GM19463 (cell line): ENCODE measurements around the gene DNAH8.
"Not testable (repeated sequence)": the region's sequence is repeated elsewhere in the genome, so short reads cannot be mapped to it uniquely, and the experiment has no call there.

Experiments
- ATAC-seq: cut with Tn5 transposase; IDR thresholded peaks from one replicate; pipeline ENCODE4 v1.9.1; 2021; ENCODE audit warnings: mild to moderate bottlenecking, moderate library complexity; ENCODE audit not compliant: unreplicated experiment

The DNAH8 gene

DNA sequence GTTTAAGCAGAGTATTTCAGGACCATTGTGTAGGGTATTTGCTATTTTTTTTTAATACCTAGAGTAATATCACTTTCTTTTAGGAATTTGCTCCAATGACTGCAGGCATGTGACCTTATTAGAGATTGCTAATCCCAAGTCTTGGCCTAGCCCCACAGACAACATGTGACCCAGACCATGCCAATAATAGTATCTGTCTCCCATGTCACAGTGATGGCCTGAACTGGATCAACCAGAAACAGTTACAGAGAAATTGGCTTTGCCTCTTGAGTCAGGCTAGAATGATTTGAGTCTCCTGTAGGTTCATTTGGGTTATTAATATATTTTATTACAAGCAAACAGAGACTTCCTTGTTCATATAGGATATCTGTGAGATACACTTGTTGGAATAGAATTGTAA, 116.8 kb downstream of the DNAH8 start:
- ATAC-seq: no peak

DNA sequence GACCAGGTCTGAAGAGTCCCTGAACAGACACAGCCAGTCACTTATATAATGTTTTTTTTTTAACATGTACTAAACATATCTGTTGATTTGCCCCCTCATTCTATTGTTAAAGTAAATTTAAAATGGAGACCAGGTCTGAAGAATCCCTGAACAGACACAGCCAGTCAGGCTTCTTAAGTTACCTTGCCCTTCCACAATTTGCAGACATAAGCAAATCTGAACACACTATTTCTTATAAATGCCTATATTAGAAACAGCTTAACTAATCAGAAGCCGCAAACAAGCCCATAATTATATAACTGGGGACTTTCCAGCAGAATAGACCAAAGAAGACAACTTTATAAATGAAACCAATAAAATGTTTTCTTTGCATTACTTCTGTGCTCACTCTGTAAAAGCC, 118.2 kb downstream of the DNAH8 start:
- no peak for ATAC-seq

DNA sequence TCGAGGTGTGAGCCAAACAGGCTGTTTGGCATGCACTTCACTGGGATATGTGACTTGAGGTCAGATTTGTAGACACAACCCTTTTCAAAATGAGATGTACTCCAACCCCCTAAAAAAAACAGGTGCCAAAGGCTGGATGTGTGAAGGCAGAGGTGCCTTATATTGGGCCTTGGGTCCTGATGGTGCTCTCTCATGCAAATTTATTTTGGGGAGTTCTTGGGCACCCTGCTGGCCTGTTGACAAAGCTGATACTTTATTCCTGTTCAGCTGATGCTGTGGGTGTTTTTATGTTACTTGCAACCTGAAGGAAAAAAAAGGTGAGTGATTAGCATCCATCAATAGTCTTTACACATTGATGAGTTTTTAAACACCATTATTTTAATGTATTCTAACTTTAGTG, 121.5 kb downstream of the DNAH8 start:
- ATAC-seq: no peak

DNA sequence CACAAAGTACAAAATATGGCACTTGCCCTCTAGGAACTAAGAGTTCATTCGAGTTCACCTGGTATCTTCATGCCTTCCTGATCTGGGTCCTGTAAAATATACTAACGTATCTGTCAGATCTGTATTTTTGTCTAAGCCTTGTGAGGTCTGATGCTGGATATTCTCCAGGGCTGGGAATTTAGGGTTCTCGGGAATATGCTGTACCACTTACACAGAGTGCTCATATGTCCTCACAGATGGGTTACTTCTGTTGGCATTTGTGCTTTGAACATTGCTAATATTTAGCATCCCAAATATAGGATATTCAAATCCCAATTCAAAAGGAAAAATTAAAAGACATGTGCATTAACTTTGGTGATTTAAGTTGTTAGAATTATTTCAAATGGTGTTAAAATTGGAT, 122.0 kb downstream of the DNAH8 start:
- no peak for ATAC-seq

DNA sequence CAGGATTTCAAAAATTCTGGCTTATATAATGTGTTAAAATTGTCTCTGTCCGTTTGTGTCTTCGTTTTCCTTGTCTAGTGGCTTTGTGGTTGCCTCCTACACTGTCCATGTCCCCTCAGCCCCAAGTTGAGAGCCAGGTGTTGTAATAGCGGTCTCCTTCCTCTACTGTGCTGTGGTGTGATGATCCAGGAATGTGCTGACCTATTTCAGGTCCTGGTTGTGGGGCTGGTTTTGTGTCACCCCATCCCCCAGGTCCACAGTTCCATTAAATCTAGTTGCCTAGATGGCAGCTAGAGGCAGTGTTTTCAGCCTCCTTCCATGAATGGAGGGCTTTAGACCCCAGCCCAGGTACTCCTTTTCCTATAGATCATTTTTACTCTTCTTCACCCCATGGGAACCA, 128.7 kb downstream of the DNAH8 start:
- ATAC-seq: no peak

DNA sequence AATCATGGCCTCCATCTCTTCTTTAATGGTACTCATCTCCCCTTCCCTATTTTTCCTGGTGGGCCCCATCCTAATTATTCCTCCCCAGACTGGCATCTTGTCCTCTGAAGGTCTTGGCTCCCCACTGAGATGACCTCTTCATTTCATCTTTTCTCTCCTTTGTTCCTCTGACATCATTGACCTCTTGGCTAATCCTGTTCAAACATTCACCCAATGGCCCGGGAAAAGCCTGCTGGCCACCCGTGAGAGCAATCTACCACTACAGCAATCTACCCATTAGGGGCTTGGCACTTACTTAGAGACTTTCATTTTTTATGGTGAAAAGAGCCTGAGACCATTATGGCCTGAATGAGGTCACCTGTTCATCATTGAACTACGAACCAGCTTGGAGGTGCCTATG, 130.8 kb downstream of the DNAH8 start:
- no peak for ATAC-seq

DNA sequence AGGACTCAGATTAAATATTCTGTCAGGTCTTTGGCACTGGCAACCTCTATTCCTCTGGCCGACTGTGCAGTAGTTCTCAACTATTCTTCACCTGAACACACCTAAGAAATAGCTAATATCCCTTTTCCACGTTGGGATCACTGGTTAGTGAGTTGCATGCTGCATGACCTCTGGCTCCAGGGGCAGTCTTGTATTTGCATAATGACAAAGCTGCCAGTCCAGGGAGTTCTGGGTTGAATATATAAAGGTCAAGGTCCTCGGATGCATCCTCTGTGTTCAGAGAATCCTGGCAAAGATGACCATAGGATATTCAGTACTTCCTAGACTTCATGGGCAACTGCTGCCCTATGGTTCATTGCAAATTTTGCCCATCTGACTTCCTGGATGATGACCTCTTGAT, 131.2 kb downstream of the DNAH8 start:
- no peak for ATAC-seq

DNA sequence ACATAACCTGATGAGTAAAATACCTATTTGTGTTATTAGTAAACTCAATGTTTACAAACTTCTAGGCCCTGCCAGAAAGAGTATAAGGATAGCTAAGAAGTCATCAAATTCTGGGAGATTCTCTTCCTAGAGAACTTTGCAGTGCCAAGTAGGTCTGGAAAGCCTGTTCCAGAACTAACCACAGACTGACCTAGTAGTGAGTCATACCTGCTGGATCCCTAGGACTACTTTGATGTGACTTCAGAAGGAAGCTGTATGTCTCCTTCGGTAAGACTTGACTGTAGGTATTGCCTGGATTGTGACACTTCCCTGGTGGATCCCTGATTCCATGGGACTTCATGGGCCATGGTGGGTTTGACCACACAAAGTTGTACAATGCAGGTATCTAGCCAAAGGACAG, 131.7 kb downstream of the DNAH8 start:
- ATAC-seq: no peak

DNA sequence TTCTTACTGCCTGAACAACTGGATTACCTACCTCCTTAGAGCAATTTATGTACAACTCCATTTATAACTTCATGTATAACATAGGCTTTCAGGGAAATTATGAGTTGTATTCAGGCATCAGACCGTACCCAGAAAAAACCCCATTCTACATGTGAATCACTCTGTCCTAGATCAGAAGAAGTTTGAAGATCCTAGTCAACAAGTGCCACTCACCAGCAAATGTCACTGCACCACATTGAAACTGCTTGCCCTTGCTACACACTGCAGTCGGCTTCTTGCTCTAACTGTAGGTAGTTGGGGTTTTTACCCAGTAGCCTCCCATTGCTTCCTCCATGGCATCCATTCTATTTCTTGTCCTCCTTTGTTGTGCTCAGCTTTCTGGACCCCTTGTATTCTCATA, 132.4 kb downstream of the DNAH8 start:
- ATAC-seq: no peak

DNA sequence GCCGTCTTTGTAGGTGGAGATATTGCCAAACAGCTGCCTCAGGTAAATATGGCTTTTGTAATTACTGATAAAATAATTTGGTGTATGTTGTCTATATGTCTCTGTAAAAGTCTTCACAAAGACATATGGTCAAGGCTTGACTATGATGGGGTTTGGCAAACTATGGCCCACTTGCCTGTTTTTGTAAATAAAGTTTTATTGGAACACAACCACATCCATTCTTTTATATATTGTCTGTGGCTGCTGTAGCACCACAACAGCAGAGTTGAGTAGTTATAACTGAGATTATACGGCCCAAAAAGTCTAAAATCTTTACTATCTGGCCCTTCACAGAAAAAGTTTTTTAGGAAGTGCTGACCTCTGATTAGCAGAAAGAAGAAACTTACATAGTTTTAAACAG, 133.6 kb downstream of the DNAH8 start:
- ATAC-seq: no peak

DNA sequence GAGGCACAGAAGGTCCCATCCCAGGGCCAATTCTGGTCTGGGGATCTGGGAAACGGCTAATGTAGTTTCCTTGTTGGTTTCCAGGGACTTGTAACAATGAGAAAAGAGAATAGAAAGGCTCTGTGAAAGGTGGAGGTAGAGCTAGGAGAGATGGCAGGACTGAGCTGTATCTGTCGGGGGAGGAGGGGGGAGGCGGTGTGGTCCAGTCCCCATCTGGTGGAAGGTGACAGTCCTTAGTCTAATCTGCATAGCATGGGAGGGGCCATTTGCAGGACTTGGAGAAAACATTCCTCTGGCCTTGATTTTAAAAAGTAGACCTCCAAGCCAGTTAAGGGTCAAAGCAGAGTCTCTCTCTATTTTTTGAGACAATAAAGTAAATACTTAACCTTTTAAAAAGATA, 137.1 kb downstream of the DNAH8 start:
- no peak for ATAC-seq

DNA sequence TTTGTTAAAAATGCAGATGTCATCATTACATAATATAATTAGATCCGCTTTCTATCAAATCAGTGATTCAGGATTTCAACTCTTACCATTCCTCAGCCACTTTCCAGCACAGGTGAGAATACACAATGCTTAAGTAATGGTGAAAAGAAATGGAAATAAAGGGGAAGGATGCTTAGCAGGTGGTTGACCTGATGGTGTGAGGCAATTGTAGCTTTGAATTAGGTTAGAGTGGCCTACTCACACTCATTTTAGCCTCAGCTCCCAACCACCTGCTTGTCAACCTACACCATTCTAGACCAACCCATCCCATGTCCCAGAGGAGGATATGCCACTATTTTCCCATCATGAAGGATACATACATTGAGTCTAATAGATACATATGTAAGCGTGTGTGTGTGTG, 138.1 kb downstream of the DNAH8 start:
- no peak for ATAC-seq

DNA sequence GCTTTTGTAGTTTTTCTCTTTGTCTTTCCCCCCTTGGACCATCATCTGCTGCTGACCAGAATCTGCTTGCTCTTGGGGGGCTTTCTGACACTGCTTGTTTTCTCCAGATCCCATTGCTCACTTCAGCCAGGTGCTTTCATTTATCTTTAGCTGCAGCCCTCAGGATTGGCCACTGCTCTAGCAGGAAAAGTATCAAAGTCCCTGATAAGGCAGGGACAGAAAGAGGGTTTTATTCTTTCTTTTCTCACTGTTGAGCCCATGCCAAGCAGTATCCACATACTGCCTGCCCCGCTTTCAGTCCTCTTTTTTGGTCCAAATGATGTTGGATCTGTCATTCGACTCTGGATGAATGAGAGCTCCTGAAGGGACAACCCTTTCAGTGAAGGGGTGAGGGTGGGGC, 141.4 kb downstream of the DNAH8 start:
- ATAC-seq: no peak

DNA sequence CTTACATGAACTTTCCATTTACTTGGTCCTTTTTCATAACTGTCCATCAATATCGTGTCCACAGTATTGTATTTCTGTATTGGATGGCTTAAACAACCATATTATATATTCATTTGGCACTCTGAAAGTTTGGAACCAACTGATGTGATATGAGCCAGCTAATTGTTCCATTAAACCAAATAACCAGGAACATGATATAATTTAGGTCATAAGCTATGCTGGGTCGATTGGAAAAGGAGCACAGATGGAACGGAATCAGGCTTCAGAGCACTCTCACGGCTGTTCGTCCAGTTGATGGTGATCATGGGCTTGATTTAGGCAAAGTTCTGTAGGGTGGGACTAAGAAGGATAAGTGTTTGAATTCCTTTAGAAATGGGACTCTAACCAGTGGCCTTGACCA, 142.7 kb downstream of the DNAH8 start:
- no peak for ATAC-seq

DNA sequence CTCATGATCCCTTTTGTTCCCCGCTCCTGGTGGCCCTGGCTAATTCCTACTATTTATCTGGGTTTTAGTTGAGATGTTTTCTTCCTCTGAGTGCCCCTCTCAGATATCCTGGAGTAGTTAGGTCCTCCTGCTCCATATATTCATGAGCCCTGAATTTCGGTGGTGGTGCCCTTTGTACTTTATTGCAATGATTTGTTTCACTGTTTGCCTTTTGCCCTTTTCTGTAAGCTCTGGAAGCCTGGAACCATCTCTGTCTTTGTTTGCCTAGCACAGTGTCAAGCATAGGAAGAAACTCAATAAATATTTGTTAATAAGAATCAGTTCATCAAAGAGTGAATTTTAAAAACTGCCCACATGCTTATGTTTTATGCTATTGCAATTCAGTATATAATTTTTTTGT, 144.9 kb downstream of the DNAH8 start:
- ATAC-seq: no peak

DNA sequence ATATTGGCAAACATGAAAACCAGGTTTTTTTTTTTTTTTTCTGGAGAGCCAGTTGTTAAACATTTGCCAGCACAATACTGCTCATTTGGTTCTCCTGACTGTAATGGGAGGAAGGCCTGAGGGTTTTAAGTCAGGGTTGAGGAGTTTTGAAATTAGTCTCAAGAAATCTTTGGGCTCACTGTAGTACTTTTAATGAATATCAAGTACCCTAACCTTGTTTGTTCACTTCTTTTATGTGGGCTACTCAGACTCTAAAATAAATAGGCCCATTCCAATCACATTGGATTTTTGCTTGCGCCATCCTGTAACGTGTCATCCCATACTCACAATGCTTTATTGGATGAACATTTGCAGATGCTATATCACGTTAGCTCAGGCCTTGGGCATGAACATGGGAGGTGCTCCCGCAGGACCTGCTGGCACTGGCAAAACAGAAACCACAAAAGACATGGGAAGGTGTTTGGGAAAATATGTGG, 146.9 kb downstream of the DNAH8 start:
- no peak for ATAC-seq

DNA sequence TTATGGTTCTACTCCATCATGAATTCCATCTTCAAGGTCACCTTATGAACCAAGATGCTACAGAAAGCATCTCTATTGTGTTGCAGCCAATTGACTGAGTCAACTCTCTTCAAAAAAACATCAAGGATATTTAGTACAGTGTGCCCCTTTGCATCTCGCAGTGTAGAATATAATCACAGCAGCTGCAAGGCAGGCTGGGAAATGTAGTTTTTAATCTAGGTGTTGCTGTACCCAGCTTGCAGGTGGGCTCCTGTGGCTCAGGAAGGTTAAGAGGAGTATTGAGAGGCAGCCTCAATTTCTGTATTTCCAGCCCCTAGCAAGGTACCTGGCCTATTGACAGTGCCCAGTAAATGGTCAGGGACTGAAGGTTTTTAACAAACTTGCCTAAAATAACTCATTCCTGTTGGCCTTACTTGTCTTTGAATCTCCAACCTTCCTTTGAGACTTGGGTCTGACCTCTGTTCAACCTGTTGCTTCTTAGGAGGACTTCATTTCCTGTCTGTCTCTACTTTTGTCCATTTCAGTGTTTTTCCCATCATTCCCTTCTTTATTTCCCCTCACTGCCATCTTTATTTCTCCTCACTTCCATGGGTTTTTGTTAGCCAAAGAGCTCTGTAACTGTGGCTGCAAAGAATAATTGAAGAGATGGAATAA, 150.5 kb downstream of the DNAH8 start:
- ATAC-seq: no peak

DNA sequence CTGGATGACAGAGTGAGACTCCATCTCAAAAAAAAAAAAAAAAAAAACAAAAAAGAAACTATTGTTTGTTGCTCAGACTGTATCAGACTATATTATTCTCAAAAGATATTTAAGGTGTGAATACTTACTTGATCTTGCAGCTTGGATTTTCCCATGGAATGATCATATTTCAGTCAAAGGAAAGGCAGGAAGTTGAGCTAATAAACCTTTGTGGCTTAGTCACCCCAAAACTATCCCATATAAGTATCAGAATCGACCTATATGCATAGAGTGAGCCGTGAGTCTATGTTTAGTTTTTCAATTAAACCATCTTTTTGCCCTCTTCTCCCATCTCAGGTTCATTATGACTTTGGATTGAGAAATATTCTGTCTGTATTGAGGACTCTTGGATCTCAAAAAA, 152.6 kb downstream of the DNAH8 start:
- ATAC-seq: no peak

DNA sequence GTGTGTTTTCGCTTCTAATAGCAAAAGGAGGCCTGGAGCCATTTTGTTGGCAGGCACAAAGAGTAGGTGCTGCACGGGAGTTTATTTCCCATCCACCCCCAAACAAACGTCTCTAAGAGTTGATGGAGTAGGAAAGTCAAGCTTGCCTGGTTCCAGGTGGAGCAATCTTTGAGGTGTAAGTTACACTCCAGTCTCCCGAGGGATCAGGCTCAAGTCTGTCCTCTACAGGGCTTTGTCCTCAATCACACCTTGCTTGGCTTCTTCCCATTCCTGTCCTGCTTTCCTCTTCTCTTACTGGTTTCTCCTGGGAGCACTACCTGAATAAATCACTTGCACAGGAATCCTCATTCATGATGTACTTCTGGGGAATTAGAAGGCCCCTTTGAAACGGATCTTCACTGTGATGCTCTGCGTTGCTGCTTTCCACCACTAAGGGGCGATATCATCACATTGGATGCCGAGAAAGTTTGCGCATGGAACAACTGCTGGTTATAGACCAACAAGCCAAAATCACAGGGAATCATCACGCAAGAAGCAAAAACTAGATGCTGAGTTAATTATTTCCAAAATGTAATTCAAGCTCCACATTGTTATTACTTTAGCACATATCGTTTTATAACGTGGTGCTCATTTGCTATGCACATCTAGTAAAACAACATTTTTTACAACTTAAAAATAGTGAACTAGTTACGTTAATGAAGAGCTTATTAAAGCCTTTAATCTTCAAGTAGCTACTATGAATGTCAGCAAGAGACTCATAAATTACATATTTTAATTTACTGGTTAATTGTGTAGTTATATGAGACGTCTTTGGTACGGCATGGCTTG, 156.8 kb downstream of the DNAH8 start:
- no peak for ATAC-seq

DNA sequence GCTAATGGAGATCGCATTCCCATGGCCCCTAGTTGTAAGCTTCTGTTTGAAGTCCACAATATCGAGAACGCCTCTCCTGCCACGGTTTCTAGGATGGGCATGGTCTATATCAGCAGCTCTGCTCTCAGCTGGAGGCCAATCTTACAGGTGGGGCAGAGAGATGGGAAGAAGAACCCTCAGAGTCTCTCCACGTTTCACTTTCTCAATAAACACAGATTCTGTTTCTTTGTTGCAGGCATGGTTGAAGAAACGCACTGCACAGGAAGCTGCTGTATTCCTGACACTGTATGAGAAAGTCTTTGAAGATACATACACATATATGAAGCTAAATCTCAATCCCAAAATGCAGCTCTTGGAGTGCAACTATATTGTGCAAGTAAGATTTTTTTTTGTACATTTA, 157.9 kb downstream of the DNAH8 start:
- ATAC-seq: no peak

DNA sequence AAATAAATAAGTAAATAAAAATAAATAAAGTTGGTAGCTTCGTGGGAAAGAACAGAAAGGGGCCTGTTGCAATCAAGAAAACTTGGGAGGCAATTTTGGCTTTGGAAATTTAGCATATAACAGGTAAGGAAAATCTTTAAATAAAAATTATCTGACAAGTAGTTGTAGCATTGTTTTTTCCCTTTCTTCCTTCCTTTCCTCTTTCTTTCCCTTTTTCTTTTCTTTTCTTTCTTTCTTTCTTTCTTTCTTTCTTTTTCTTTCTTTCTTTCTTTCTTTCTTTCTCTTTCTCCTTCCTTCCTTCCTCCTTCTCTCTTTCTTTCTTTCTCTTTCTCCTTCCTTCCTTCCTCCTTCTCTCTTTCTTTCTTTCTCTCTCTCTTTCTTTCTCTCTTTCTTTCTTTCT, 158.7 kb downstream of the DNAH8 start:
- not testable (repeated sequence) for ATAC-seq

DNA sequence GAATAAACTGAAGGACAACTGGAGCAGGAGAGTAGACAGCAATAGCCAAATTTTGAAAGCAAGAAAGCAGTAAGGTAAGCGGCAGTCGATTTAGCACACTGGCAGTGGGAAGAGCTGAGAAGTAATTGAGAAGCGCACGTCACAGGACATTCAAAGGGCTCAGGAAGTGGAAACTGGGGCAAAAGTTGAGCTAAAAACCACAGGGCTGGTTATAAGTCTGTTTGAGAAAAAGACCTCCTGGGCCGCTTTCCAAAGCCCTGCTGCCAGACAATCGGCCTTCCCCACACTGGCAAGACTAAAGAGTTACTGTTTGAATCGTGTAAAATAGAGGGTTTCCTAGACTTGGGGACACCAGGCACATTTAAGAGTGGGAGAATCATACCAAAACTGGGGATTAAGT, 161.4 kb downstream of the DNAH8 start:
- ATAC-seq: peak; percentile 76

DNA sequence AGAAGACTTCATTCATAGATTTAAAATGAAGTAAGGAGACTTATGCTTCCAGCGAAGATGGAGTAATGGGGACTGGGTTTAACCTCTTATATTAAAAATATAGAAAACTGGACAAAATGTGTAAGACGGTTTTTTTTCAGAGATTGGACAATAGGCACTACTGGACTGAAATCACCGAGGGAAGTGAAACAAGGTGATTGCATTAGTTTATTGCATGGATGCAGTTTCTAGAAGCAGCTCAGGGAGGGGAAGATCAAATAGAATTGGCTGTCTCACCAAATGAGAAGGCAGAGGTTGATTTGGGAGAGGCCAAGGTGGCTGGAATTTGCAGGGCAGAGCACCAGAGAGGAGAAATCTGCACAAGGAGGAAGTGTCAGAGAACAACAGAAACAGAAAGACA, 162.6 kb downstream of the DNAH8 start:
- no peak for ATAC-seq
